ENCODE results near the gene CCL15. TPM values are rescaled to one million over a fixed set of nuclear protein-coding genes. Genes with fewer than 3 reads are reported as not detected.

The CCL15 gene
- total and polyA plus RNA-seq, 3 donors from 2014 or later: 0.87 TPM; not detected in 2

DNA sequence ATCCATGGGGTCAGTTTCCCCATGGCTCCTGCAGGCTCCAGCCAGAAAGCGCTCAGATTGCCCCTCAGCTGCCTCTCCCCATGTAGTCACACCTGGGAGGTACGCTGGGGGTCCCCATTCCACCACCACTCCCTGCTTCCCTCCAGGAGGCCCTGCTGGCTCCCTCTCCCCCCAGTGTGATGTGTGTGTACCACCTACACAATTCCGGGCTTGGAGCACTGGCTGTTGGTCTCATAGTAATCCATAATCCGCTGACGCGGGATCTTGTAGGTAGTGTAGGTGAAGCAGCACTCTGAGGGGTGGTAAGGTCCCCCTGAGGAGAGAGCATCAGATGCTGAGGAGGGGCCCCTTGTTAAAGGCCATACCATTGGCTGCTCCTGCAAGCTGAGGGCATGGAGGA is 17.2 kb downstream of the CCL15 start:
- no peaks in the 10 kb centered on the region for H3K27me3 ChIP-seq
- intact Hi-C loops (cut with DNase I; ENCODE audit: low total_unique reads): no loop called here
- TF ChIP-seq, protein P1, sequence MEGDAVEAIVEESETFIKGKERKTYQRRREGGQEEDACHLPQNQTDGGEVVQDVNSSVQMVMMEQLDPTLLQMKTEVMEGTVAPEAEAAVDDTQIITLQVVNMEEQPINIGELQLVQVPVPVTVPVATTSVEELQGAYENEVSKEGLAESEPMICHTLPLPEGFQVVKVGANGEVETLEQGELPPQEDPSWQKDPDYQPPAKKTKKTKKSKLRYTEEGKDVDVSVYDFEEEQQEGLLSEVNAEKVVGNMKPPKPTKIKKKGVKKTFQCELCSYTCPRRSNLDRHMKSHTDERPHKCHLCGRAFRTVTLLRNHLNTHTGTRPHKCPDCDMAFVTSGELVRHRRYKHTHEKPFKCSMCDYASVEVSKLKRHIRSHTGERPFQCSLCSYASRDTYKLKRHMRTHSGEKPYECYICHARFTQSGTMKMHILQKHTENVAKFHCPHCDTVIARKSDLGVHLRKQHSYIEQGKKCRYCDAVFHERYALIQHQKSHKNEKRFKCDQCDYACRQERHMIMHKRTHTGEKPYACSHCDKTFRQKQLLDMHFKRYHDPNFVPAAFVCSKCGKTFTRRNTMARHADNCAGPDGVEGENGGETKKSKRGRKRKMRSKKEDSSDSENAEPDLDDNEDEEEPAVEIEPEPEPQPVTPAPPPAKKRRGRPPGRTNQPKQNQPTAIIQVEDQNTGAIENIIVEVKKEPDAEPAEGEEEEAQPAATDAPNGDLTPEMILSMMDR (IDR thresholded peaks at IDR 0.05): no peak
- TF ChIP-seq POLR2A (IDR thresholded peaks at IDR 0.05): no peak
- H3K4me3 ChIP-seq: no peak overlapping the region
- H3K9me3 ChIP-seq: no peaks in the 10 kb centered on the region
- H3K27ac ChIP-seq: no peak overlapping the region
- 94 to 98% methylated on average over 6 of the region's 6 CpGs for WGBS, 2 donors
- DNase-seq: no peak
- H3K4me1 ChIP-seq: no peaks in the 10 kb centered on the region
- no peaks in the 10 kb centered on the region for H3K36me3 ChIP-seq (ENCODE audit: low read depth, missing control alignments)

DNA sequence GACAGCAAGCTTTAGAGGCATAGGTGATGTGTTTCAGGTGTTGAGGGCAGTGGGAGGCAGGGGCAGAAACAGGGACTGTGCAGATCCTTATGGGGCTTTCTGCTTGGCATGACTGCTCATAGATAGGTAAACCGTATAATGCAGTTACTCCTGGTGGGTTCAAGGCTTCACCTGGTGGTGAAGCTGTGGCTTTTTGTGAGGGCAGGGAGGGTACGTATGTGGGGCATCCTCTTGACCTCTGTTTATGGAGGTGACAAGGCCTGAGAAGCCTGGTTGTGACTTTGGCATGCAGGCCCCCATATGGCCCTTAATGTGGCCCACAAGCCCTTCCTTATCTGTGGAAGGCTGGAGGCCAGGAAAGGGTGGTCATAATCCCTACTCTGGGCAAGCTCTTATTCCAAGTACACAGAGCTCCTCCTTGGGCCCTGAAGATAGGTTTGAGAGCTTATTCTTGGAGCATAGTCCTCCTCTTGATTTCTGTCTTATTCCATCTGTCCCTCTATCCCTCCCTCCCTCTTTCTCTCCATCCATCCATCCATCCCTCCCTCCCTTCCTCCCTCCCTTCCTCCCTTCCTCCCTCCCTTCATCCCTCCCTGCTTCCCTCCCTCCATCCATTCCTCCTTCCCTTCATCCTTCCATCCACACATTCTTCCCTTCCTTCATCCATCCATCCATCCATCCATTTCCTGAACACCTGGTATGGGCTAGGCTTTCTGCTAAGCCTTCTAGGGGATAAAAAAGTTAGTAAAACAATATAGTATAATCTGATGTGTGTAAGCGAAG is 18.8 kb downstream of the CCL15 start:
- Histone ChIP-seq H3K27me3 (no peaks in the 10 kb centered on the region), H3K4me3 (no peak overlapping the region), H3K27ac (no peak overlapping the region), H3K36me3 (ENCODE audit: low read depth, missing control alignments) (no peaks in the 10 kb centered on the region), H3K4me1 (no peaks in the 10 kb centered on the region), H3K9me3 (no peaks in the 10 kb centered on the region)
- DNase-seq: no peak
- 93 to 96% methylated on average over 2 to 3 of the region's 3 CpGs for WGBS, 2 donors
- no peak for TF ChIP-seq POLR2A (IDR thresholded peaks at IDR 0.05)
- TF ChIP-seq, protein P1 (IDR thresholded peaks at IDR 0.05): no peak
- intact Hi-C loops (cut with DNase I; ENCODE audit: low total_unique reads): no loop called here

DNA sequence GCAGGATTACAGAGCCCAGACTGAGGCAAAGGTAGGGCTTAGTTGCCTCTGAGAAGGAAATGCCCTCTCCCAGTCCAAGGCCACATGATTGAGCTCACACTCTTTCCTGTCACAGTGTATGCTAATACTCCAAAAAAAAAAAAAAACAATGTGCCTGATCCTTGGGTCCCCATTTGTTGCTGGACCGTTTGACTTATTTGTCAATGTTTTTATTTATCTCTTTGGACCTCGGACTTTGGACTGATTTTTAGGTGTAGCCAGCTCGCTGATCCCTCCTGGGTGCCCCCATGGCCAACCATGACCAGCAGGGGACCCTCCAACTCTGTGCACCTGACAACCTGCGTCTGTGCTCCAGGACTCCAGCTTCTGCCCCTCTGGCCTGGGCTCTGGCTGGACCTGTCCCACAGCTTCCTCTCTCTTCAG is 19.4 kb downstream of the CCL15 start:
- Histone ChIP-seq H3K9me3 (no peaks in the 10 kb centered on the region), H3K4me3 (no peak overlapping the region), H3K4me1 (no peaks in the 10 kb centered on the region), H3K36me3 (ENCODE audit: low read depth, missing control alignments) (no peaks in the 10 kb centered on the region), H3K27ac (no peak overlapping the region), H3K27me3 (no peaks in the 10 kb centered on the region)
- 80% methylated on average over 4 of the region's 4 CpGs for WGBS, 2 donors
- no peak for TF ChIP-seq POLR2A (IDR thresholded peaks at IDR 0.05)
- intact Hi-C loops (cut with DNase I; ENCODE audit: low total_unique reads): no loop called here
- DNase-seq: no peak

DNA sequence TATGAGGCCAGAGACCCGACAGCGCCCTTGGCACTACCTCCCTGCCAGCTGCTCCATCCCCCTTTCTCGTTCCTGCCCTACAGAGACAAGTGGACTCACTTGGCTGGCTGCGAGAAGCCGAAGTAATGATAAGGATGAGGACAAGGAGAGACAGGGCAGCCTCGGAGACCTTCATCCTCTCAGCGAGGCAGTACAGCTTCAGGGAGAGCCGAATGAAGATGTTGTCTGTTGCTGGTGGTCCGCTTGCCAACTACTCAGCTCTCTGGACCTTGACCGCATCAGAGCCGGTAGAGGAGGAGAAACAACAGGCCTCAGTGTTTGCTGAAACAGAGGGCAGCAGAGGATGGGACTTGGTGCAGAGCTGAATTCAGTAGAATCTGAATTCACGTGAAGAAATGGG is 20.1 kb downstream of the CCL15 start, which contains the start of gene CCL16:
Gene CCL16, minus strand, starts transcription at position 252 of the 400 bp plus-strand sequence. Its CDS starts 77 bp downstream, at position 175.
- intact Hi-C loops (cut with DNase I; ENCODE audit: low total_unique reads): no loop called here
- no peak for DNase-seq

DNA sequence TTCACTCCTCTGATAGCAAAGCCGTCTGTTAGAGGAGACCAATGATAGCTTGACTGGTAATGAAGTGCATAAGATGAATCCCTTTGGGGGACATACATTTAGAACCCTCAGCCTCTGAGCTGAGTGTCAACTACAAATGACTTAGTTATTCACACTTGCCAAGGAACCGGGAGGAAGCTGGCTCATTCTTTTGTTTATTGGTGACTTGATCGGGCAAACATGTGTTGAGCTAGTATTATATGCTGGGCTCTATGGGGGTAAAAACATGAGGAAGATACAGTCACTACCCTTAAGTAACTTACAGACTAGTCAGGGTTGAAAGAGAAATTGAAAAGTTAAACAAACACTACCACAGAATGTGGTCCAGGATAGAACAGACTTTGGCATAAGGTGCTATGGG is 23.0 kb downstream of the CCL15 start:
- intact Hi-C loops (cut with DNase I; ENCODE audit: low total_unique reads): no loop called here
- TF ChIP-seq, protein P1 (IDR thresholded peaks at IDR 0.05): no peak
- TF ChIP-seq POLR2A (IDR thresholded peaks at IDR 0.05): no peak
- WGBS, 2 donors: 84 to 89% methylated on average over 3 of the region's 3 CpGs

More for the DNA sequence above, 20.1 kb downstream of the CCL15 start, which contains the start of gene CCL16:
- no peaks in the 10 kb centered on the region for H3K4me1 ChIP-seq
- no peak within 1 kb of the TSS for H3K27ac ChIP-seq
- no peaks in the 10 kb centered on the region for H3K27me3 ChIP-seq
- no peaks in the 10 kb centered on the region for H3K9me3 ChIP-seq
- no peak within 1 kb of the TSS for H3K4me3 ChIP-seq
- TF ChIP-seq, protein P1 (IDR thresholded peaks at IDR 0.05): no peak
- no peak for TF ChIP-seq POLR2A (IDR thresholded peaks at IDR 0.05)
- 86 to 93% methylated on average over 12 of the region's 12 CpGs for WGBS, 2 donors
- H3K36me3 ChIP-seq (ENCODE audit: low read depth, missing control alignments): no peaks in the 10 kb centered on the region

More for the DNA sequence above, 23.0 kb downstream of the CCL15 start:
- Histone ChIP-seq H3K27me3 (no peaks in the 10 kb centered on the region), H3K9me3 (no peaks in the 10 kb centered on the region), H3K4me1 (no peaks in the 10 kb centered on the region), H3K4me3 (no peak overlapping the region), H3K36me3 (ENCODE audit: low read depth, missing control alignments) (no peaks in the 10 kb centered on the region), H3K27ac (no peak overlapping the region)
- no peak for DNase-seq

Measured in testis (tissue), 3 donors.